GM19395 (cell line): ENCODE results near the gene B4GALT5.
"Not testable (repeated sequence)": the region's sequence is repeated elsewhere in the genome, so short reads cannot be mapped to it uniquely, and the experiment has no call there.

Source experiments
- ATAC-seq: cut with Tn5 transposase; IDR thresholded peaks from one replicate; pipeline ENCODE4 v1.9.1; 2021; ENCODE audit warnings: mild to moderate bottlenecking, moderate library complexity; ENCODE audit not compliant: unreplicated experiment

The B4GALT5 gene

GRCh38 chr20:49682278-49682677 lies 31.4 kb downstream of the B4GALT5 start:
- ATAC-seq, result no peak

DNA sequence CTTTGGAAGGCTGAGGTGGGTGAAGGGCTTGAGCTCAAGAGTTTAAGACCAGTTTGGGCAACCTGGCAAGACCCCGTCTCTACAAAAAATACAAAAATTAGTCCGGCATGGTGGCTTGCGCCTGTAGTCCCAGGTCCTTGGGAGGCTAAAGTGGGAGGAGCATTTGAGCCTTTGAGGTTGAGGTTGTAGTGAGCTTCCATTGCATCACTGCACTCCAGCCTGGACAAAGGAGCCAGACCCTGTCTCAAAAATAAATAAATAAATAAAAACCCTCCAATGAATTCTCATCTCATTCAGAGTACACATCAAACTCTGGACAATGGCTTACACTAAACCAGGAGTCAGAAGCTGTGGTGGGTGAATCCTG lies 31.8 kb downstream of the B4GALT5 start:
- no peak for ATAC-seq

DNA sequence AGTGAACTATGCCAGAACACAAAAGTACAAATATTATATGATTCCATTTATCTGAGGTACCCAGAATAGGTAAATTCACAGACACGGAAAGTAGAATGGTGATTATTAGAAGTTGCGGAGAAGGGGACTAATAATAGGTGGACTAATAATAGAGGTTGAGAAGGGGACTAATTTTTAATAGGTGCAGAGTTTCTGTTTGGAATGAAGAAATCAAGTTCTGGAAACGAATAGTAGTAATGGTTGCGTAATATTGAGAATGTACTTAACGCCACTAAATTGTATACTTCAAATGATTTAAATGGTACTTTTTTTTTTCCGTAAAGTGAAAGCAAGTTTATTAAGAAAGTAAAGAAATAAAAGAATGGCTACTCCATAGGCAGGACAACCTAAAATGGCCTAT lies 33.2 kb downstream of the B4GALT5 start:
- ATAC-seq, result no peak

- no peak for ATAC-seq
Observed at GRCh38 chr20:49679634-49680033, 34.0 kb downstream of the B4GALT5 start.

DNA sequence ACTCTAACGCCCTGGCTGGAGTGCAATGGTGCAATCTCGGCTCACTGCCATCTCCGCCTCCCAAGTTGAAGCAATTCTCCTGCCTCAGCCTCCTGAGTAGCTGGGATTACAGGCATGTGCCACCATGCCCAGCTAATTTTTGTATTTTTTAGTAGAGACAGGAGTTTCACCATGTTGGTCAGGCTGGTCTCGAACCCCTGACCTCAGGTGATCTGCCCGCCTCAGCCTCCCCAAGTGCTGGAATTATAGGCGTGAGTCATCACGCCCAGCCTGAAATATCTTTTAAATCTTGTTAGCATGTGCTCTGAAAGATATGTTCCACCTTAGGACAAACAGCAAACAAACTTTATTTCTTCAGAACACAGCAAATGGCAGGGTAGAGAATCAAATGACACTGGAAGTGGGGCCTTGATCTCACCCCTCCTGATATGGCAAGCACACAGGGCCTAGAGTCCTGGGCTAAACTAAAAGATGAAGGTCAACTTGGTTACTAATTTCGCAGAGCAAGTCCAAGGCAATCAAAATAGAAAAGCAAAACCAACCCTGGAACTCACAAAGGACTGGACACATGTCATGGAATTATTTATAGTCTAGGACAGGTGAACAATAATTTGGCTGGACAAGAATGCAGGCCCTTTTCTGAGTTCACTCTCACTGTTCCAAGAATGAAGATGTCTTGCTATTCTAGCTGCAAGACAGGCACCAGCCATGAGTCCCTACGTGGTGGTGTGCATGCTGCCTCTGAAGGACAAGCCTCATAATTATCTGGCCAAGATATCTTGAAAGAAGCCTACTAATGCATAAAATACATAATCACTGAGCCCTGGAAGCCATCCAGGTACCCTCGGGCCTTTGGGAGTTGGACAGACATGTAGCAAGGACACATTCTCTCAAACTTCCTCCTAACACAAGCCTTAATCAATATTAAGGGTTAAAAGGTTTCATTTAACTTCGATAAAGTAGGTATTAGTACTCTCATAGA lies 35.6 kb downstream of the B4GALT5 start:
- ATAC-seq, result no peak

GRCh38 chr20:49676581-49677291 lies 36.9 kb downstream of the B4GALT5 start:
- ATAC-seq, result peak; percentile 63

- ATAC-seq, result peak; percentile 62
Observed at GRCh38 chr20:49675368-49676151, 38.1 kb downstream of the B4GALT5 start.

DNA sequence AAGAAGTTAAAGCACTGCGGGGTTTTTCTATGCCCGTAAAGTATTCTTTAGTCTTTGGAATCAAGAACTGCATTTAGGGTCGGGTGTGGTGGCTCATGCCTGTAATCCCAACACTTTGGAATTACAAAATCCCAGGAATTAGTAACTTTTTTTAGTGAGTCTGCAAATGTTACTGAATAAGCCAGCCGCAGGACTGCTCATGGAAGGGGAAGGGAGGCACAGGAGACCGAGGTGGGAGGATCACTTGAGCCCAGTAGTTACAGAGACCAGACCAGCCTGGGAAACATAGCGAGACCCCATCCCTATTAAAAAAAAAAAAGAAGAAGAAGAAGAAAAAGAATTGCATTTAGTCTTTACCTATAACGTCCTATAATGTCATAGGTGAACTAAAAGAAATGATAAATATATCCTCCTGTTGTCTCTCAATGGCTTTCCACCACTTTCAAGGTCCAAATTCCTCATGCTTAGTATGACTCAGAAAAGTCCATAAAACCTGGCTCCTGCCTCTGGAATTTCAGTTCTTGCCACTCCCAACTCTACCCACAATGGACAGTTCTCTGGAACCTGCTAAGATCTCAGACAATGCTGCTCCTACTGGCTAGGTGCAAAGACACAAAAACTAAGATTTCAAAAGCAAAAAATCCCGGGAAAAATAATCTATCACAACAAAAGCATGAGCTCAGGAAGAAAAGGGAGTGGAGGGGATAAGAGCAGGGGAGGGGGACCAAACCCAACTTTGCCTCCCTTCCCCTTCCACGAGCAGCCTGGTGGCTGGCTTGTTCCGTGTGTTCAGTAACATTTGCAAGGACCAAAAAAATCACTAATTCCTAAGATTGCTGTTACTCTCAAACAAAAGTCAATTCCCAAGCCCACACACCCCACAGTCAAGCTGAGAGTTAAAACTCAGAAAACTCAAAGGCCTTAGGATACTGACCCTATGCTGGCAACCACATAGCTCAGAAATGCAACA lies 39.0 kb downstream of the B4GALT5 start:
- ATAC-seq, result no peak

GRCh38 chr20:49672096-49672664 lies 41.5 kb downstream of the B4GALT5 start:
- ATAC-seq, result no peak

DNA sequence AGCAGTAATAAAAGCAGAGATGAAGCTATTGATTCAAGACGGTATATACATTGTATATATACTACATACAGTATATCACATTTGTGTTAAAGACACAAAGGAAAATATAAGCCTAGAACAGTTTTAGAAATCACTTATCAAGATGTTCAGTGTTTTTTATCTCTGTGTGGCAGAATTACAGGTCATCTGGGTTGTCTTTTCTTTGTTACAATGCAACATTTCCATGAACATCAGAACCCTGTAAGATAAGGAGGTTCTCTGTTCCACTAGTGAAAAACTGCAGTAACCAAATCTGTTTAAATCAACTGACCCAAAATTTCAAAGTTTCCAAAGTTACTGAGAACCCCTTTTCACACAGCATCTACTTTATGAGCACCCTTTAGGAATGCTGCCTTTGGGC lies 42.2 kb downstream of the B4GALT5 start:
- ATAC-seq, result no peak

GRCh38 chr20:49669601-49670189 lies 44.0 kb downstream of the B4GALT5 start:
- ATAC-seq, result peak; percentile 49

- not testable (repeated sequence) for ATAC-seq
Observed at GRCh38 chr20:49668878-49669195, 44.8 kb downstream of the B4GALT5 start.

- peak; percentile 66 for ATAC-seq
Observed at GRCh38 chr20:49668181-49668877, 45.3 kb downstream of the B4GALT5 start.

DNA sequence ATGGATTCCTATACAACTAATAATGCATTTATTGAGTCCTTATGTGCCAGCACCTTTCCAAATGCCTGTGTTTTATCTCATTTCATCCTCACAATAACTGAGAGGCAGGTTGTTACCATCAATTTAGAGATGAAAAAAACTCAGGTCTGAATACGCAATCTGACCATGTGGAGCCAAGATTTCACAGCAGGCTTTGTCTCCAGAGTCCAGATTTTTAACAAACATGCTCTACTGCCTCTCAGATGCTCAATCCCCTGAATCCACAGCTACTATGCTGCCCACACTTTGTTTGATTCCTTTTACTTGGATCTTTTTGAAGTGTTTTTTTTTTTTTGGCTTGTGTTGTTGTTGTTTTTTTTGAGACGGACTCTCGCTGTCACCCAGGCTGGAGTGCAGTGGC lies 46.8 kb downstream of the B4GALT5 start:
- ATAC-seq, result no peak

- ATAC-seq, result no peak
Observed at GRCh38 chr20:49665796-49666195, 47.9 kb downstream of the B4GALT5 start.

GRCh38 chr20:49664612-49665313 lies 48.9 kb downstream of the B4GALT5 start:
- no peak for ATAC-seq

DNA sequence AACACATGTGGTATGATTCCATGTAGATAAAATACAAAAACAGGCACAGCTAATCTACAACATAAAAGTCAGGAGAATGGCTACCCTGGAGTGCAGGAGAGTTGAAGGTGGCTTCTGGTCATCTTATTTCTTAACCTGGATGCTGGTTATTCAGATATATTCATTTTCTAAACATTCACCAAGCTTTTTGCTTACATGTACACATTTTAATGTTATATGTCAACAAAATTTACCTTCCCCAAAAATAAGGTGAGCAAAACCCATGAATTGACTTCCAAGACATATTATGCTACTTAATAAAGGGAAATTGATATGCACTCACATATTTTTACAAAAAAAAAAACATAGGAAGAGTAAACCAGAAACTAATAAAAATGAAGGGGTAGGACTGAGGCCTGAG lies 50.6 kb downstream of the B4GALT5 start:
- ATAC-seq, result no peak

DNA sequence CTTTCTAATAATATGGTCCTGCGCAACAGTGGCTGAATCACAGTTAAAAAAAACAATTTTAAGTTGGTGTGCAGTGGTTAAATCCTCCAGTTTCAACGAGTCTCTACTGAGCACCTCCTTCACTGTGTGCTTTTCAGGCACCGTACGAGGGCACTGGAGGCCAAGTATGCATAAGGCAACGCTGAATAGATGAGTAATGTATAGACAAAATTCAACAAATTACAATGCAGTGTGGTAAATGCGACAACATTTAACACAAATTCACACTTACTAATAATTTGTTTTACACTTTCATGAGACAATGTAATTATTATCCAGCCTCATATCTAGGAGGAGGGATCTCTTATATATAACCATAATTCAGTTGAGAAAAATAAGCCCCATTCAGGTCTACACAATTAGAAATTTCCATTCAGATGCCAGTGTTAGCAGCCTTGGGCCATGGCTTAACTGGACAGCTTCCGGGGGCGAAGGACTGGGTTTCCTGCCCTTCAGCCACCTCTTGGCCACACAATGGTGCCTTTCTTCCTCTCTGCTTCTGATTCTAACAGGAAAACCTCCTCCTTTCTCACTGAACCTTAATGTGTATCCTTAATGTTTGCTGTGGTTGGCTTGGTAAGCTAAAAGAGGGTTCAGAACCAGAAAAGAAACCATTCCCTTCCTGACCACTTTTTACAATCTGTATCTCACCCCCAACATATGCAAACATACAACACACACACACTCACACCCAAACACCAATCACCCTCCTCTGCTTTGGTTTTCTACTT lies 51.9 kb downstream of the B4GALT5 start:
- ATAC-seq, result no peak
